Dendritic cell treated with granulocyte-macrophage colony-stimulating factor and Interleukin-4, amounts not matched to agents 40 ng/mL and 50 ng/mL, for 4 days (primary cell): ENCODE measurements around the gene THBS4.

Experiments used
- H3K27ac Mint-ChIP-seq: one replicate; pipeline ENCODE4 v1.8.0; 2022; ENCODE audit warnings: mild to moderate bottlenecking, mixed read lengths
- H3K27me3 Mint-ChIP-seq: one replicate; pipeline ENCODE4 v1.8.0; 2022; ENCODE audit warnings: mild to moderate bottlenecking, mixed read lengths
- H3K36me3 Mint-ChIP-seq: one replicate; pipeline ENCODE4 v1.8.0; 2022; ENCODE audit warnings: low read depth, mixed read lengths
- H3K4me1 Mint-ChIP-seq: one replicate; pipeline ENCODE4 v1.8.0; 2022; ENCODE audit warnings: low read depth, mixed read lengths
- H3K4me3 Mint-ChIP-seq: one replicate; pipeline ENCODE4 v1.8.0; 2022; ENCODE audit warnings: mild to moderate bottlenecking, moderate library complexity, mixed read lengths
- H3K9me3 Mint-ChIP-seq: one replicate; pipeline ENCODE4 v1.8.0; 2022; ENCODE audit warnings: mixed read lengths
- intact Hi-C: fragments of 100-400 bp; cut with micrococcal nuclease; formaldehyde crosslinking; loops from one replicate; pipeline ENCODE4 v1.15.0; 2022

THBS4 gene

DNA sequence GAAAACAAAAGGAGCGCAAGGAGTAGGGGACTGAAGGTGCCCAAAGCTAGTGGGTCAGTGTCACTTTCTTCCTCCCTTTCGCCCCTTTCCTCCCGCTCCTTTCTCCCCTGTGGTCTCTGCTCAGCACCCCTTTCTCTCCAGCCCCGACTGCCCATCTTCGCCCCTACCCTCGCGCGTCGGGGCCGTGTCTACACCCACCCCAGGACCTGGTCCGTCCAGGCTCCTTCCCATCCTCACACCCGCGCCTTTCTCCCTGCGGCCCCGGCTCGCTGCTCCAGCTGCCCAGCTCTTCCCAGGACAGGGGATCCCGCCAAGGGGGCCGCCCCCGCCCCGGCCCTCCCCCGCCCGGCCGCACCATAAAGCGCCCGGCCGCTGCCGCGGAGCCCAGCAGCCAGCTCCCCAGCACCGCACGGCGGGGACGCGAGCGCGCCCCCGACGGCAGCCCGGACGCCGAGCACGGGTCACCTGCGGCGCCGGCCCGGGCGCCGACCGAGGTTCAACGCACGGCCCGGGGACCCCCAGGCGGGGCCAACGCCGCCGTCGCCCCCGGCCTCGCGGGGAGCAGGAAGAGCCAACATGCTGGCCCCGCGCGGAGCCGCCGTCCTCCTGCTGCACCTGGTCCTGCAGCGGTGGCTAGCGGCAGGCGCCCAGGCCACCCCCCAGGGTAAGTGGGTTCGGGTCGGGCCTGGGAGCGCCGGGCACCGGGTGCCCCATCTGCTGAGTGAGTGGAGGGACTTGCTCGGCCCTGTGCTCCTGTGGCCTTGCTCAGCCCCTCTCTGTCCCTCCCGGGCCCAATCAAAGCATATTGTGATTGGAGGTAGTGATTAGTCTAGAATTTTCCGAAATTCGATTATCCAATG, at the start of gene THBS4:
THBS4 (plus strand) TSS at position 387 of the 860 bp plus-strand sequence; CDS start at position 577, 190 bp downstream.
- Mint-ChIP-seq H3K4me3 (peak within 1 kb of the TSS; percentile 4), H3K27me3 (peaks cover 44% of the 10 kb centered on the region), H3K9me3 (no peaks in the 10 kb centered on the region), H3K36me3 (no peaks in the 10 kb centered on the region), H3K27ac (no peak within 1 kb of the TSS), H3K4me1 (peaks cover 6% of the 10 kb centered on the region)
- intact Hi-C loops: no loop called here

DNA sequence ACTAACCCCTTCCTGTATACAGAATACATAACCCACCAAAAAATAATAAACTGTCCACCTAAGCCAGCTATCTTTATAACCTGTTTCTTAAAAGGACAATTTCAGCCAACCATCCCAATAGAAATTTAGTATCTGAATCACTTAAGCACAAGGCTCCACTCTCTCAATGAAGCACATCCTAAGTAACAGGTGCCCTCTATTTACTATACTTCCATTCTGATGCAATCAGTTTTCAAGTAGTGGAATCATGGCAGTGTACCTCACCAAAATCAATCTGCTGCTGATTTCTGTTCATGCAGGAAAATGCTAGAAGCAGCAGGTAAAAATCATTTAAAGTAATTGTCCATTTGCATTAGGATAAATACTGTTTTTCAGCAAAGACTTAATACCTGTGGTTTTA, 48.9 kb upstream of the THBS4 start:
- H3K9me3 Mint-ChIP-seq: peaks cover 2% of the 10 kb centered on the region
- H3K36me3 Mint-ChIP-seq: peaks cover 64% of the 10 kb centered on the region
- no peak overlapping the region for H3K27ac Mint-ChIP-seq
- intact Hi-C loops: no loop called here
- peaks cover 7% of the 10 kb centered on the region for H3K4me1 Mint-ChIP-seq
- H3K4me3 Mint-ChIP-seq: no peak overlapping the region
- no peaks in the 10 kb centered on the region for H3K27me3 Mint-ChIP-seq

- H3K4me3 Mint-ChIP-seq: peak overlapping the region; percentile 75
- H3K36me3 Mint-ChIP-seq: peaks cover 43% of the 10 kb centered on the region
- peaks cover 1% of the 10 kb centered on the region for H3K27me3 Mint-ChIP-seq
- H3K4me1 Mint-ChIP-seq: peaks cover 13% of the 10 kb centered on the region
- no peak overlapping the region for H3K27ac Mint-ChIP-seq
- intact Hi-C loops: no loop called here
- H3K9me3 Mint-ChIP-seq: peaks cover 8% of the 10 kb centered on the region
Observed at GRCh38 chr5:79990205-79990597, 44.9 kb upstream of the THBS4 start.

DNA sequence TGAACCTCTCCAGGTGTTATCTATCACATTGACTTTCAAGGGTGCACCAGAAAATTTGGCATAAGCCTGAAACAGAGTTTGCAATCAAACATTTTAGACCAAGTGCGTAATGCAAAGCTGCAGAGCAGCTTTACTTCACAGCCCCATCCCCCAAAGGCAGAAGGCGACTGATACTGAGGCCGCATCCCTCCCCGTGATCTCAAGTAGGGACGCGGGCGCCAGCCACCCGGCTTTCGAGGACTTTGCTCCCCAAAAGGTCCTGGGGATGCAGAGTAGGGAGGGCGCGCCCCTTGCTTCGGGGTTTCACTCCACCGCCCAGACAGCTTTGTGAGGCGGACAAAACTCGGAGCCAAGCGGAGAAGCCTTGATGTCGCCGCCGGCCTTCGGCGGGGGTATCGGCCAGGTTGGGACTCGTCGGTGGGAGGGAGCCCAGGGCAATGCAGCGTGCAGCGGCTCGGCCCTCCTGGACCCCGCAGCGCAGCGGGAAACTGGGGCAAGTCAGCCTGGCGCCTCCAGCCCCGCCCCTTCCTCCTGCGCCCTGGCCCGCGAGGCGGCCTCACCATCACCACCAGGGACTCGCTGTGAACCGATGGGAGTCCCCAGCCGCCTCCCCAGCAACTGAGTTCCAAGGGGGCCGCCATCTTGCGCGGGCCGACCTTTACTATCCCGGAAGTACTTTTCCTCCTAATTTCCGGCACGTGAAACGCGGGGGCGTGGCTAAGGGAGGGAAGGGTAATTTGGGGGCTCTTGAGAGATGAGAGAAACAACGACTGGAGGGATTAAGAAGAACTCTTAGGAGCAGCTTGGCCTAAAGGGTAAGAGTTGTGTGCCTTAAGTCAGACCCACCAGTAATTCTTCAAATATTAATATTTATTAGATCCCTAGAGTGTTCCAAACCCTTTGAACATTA, 44.3 kb upstream of the THBS4 start, which contains the start of gene MTX3:
MTX3 (minus strand) TSS at position 665 of the 910 bp plus-strand sequence; CDS start at position 641, 24 bp downstream.
- intact Hi-C loops: no loop called here
- Mint-ChIP-seq H3K36me3 (peaks cover 36% of the 10 kb centered on the region), H3K27ac (peak within 1 kb of the TSS; percentile 64), H3K27me3 (peaks cover 1% of the 10 kb centered on the region), H3K9me3 (peaks cover 8% of the 10 kb centered on the region), H3K4me3 (peak within 1 kb of the TSS; percentile 75), H3K4me1 (peaks cover 13% of the 10 kb centered on the region)

GRCh38 chr5:79992891-79993657, 42.1 kb upstream of the THBS4 start:
- H3K27me3 Mint-ChIP-seq: peaks cover 4% of the 10 kb centered on the region
- H3K27ac Mint-ChIP-seq: no peak overlapping the region
- peaks cover 13% of the 10 kb centered on the region for H3K4me1 Mint-ChIP-seq
- peaks cover 14% of the 10 kb centered on the region for H3K36me3 Mint-ChIP-seq
- intact Hi-C loops: no loop called here
- H3K4me3 Mint-ChIP-seq: no peak overlapping the region
- peaks cover 8% of the 10 kb centered on the region for H3K9me3 Mint-ChIP-seq

DNA sequence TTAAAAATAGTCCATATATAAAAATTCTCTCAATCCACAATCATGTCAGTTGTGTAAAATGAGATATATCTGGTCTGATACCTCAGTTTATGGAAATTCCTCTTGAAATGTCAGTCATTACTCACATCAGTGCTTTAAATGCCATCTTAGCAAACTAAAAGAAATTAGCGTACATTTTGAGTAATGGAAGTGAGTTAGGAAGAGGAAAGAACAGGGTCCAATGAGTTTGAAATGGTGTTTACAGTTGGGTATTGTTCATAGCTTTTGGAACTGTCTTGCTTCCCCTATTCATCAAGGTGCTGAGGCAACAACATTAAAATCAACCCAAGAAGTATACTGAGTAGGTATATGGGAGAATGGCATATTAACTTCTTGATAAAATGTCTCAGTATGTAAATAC, 35.4 kb upstream of the THBS4 start:
- peaks cover 9% of the 10 kb centered on the region for H3K27me3 Mint-ChIP-seq
- no peak overlapping the region for H3K4me3 Mint-ChIP-seq
- no peak overlapping the region for H3K27ac Mint-ChIP-seq
- intact Hi-C loops: no loop called here
- H3K9me3 Mint-ChIP-seq: no peaks in the 10 kb centered on the region
- no peaks in the 10 kb centered on the region for H3K4me1 Mint-ChIP-seq
- no peaks in the 10 kb centered on the region for H3K36me3 Mint-ChIP-seq

DNA sequence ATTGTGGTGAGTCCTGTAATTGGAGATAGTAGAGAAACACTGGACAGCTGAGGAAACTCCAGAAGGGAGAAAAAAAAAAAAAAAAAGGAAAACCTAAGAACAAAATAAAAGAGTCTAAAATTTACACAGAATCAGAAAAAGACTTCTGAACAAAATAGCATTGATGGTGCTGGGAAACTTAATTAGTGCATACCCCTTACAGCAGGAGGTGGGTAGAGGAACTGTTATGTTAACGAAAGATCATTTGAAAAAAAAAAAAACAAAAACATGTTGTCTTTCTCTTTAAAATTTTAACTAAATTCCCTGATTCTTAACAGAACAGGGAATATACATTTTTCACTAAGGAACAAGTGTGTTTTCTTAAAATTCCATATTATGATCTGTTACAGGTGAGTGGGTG, 32.5 kb upstream of the THBS4 start:
- no peaks in the 10 kb centered on the region for H3K9me3 Mint-ChIP-seq
- intact Hi-C loops: no loop called here
- no peak overlapping the region for H3K27ac Mint-ChIP-seq
- H3K36me3 Mint-ChIP-seq: no peaks in the 10 kb centered on the region
- H3K27me3 Mint-ChIP-seq: peaks cover 5% of the 10 kb centered on the region
- H3K4me1 Mint-ChIP-seq: no peaks in the 10 kb centered on the region
- no peak overlapping the region for H3K4me3 Mint-ChIP-seq

DNA sequence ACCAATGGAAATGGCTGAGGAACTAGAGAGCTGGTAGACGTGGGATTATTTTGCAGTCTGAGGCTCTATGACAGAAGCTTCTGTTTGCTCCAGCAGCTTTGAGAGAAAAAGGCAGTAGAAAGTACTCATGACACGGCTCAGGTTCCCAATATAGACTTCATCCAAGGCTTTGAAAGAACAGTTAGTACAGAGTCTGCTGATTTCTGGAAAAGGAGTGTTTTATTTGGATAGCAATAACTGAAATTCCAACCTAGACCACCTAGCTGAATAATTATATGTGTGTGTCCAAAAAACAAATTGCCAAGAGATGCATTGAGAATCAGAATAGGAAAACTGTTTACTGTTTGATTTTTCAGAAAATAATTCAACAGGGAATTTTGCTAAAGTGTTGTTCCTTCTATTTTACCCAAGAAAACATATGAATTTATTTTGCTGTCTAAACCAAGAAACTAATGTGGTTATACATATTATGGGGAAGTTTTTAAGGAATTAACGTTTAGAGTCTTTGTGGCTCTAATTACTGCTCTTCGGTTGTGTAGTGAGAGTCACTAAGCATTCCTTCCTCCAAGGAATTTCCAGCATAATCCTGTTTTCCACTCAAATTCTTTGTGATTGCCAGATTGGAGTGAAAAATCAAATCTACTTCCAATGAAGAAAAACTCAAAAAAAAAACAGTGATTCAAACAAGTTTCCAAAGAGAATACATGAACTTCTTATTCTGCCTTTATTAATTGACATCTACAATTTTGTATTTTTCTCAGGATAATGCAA, 26.0 kb upstream of the THBS4 start:
- H3K9me3 Mint-ChIP-seq: no peaks in the 10 kb centered on the region
- peaks cover 2% of the 10 kb centered on the region for H3K27me3 Mint-ChIP-seq
- H3K36me3 Mint-ChIP-seq: no peaks in the 10 kb centered on the region
- H3K4me3 Mint-ChIP-seq: no peak overlapping the region
- H3K27ac Mint-ChIP-seq: no peak overlapping the region
- H3K4me1 Mint-ChIP-seq: no peaks in the 10 kb centered on the region
- intact Hi-C loops: no loop called here

- Mint-ChIP-seq H3K27me3 (peaks cover 2% of the 10 kb centered on the region), H3K4me1 (no peaks in the 10 kb centered on the region), H3K27ac (no peak overlapping the region), H3K9me3 (no peaks in the 10 kb centered on the region), H3K36me3 (no peaks in the 10 kb centered on the region), H3K4me3 (no peak overlapping the region)
- intact Hi-C loops: no loop called here
Observed at GRCh38 chr5:80010754-80011392, 24.3 kb upstream of the THBS4 start.

DNA sequence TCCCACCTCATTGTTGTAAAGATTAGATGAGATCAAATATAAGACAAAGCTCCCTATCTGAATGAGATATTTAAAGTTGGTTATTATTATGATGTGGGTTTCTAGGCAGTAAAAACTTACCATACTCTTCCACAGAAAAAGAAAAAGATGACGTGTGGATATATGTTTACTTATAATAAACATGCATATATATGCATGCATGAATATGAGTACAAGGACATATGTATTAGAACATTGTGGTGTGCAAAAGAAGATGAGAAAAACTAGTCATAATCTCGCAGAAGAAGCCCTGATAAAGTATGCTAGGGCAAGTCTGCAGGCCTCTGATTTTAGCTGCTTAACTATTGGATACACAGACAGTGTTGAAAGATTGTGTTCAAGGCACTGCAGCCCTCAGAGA, 10.1 kb upstream of the THBS4 start:
- Mint-ChIP-seq H3K27me3 (peaks cover 2% of the 10 kb centered on the region), H3K4me3 (no peak overlapping the region), H3K4me1 (no peaks in the 10 kb centered on the region), H3K27ac (no peak overlapping the region), H3K36me3 (no peaks in the 10 kb centered on the region), H3K9me3 (no peaks in the 10 kb centered on the region)
- intact Hi-C loops: no loop called here

DNA sequence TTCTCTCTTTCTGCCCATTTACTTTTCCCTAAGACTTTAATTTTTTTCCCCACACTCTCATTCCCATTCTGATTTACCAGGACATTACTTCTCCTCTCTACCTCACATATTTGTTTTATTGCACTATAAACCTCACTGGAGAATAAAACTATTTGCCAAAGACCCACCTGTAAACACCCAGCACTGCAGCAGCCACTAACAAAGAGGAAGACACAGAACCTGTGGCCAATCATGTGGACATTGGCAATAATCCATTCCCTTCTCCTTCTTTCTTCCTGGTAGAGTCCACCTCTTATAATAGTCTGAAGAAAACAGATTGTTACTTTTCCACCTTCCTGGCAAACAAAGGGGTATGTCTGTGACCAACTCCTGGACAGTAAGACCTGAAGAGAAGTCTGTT, 8.3 kb upstream of the THBS4 start:
- Mint-ChIP-seq H3K36me3 (no peaks in the 10 kb centered on the region), H3K27me3 (peaks cover 1% of the 10 kb centered on the region), H3K4me1 (no peaks in the 10 kb centered on the region), H3K27ac (no peak overlapping the region), H3K9me3 (no peaks in the 10 kb centered on the region), H3K4me3 (no peak overlapping the region)
- intact Hi-C loops: no loop called here

- H3K36me3 Mint-ChIP-seq: no peaks in the 10 kb centered on the region
- H3K4me3 Mint-ChIP-seq: no peak overlapping the region
- H3K27me3 Mint-ChIP-seq: peaks cover 35% of the 10 kb centered on the region
- no peaks in the 10 kb centered on the region for H3K9me3 Mint-ChIP-seq
- H3K4me1 Mint-ChIP-seq: peaks cover 6% of the 10 kb centered on the region
- intact Hi-C loops: no loop called here
- no peak overlapping the region for H3K27ac Mint-ChIP-seq
Observed at GRCh38 chr5:80031109-80031508, 4.0 kb upstream of the THBS4 start.

DNA sequence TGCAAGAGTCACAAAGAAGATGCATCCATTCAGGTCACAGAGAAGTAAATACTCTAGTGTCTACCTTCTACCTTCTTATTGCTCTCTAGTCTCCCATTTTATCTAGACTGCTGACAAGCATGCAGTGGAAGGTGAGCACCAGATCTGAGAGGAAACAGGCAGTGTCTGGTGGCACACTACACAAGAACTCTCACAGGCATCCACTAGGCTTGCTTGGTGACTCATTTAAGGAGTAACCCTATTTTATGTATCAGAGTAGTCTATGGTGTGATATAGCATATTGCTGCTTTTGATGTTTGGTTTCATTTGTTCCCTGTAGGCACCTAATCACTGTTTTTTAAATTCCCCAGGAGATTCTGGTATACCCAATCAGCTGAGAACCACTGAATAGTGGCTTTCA, 1.6 kb upstream of the THBS4 start:
- Mint-ChIP-seq H3K27ac (no peak overlapping the region), H3K4me3 (no peak overlapping the region), H3K4me1 (peaks cover 6% of the 10 kb centered on the region), H3K27me3 (peaks cover 42% of the 10 kb centered on the region), H3K36me3 (no peaks in the 10 kb centered on the region), H3K9me3 (no peaks in the 10 kb centered on the region)
- intact Hi-C loops: no loop called here
